NCI-H2029 treated with DMSO at 0.1 percent for 48 hours (cell line): ENCODE results near the gene ZNF189.

Source experiments
- DNase-seq: peaks from one replicate; lab custom pipeline; 2025; lab: John Stamatoyannopoulos, UW

ZNF189 gene

GRCh38 chr9:101419863-101420262 is 21.2 kb downstream of the ZNF189 start:
- no peak for DNase-seq

GRCh38 chr9:101421653-101422065 is 23.0 kb downstream of the ZNF189 start:
- no peak for DNase-seq

- no peak for DNase-seq
Measured at GRCh38 chr9:101427358-101427757, 28.7 kb downstream of the ZNF189 start.

- no peak for DNase-seq
Measured at GRCh38 chr9:101427957-101428655, 29.5 kb downstream of the ZNF189 start.

GRCh38 chr9:101428909-101429308 is 30.3 kb downstream of the ZNF189 start:
- no peak for DNase-seq

- no peak for DNase-seq
Measured at GRCh38 chr9:101429736-101430135, 31.1 kb downstream of the ZNF189 start.

GRCh38 chr9:101432171-101432570 is 33.5 kb downstream of the ZNF189 start:
- DNase-seq, result no peak

- no peak for DNase-seq
Measured at GRCh38 chr9:101432740-101433139, 34.1 kb downstream of the ZNF189 start.

GRCh38 chr9:101433229-101433628 is 34.6 kb downstream of the ZNF189 start:
- DNase-seq, result no peak

GRCh38 chr9:101434998-101435397 is 36.3 kb downstream of the ZNF189 start:
- no peak for DNase-seq

GRCh38 chr9:101435601-101436079 is 37.0 kb downstream of the ZNF189 start, which contains the start of gene ALDOB:
Gene ALDOB, minus strand, starts transcription at chr9:101435774. Its CDS starts 4,887 bp downstream, at chr9:101430887.
- DNase-seq, result no peak

GRCh38 chr9:101437806-101438232 is 39.2 kb downstream of the ZNF189 start:
- no peak for DNase-seq

- no peak for DNase-seq
Measured at GRCh38 chr9:101438523-101438922, 39.9 kb downstream of the ZNF189 start.

- DNase-seq, result no peak
Measured at GRCh38 chr9:101440714-101441230, 42.1 kb downstream of the ZNF189 start.

GRCh38 chr9:101442318-101442717 is 43.7 kb downstream of the ZNF189 start:
- DNase-seq, result no peak

GRCh38 chr9:101442736-101443135 is 44.1 kb downstream of the ZNF189 start:
- no peak for DNase-seq

- DNase-seq, result no peak
Measured at GRCh38 chr9:101443364-101443771, 44.7 kb downstream of the ZNF189 start.

- no peak for DNase-seq
Measured at GRCh38 chr9:101445353-101446029, 46.8 kb downstream of the ZNF189 start.

GRCh38 chr9:101446732-101447131 is 48.1 kb downstream of the ZNF189 start:
- no peak for DNase-seq

GRCh38 chr9:101448680-101449070 is 50.0 kb downstream of the ZNF189 start:
- DNase-seq, result no peak

GRCh38 chr9:101449071-101449721 is 50.5 kb downstream of the ZNF189 start:
- DNase-seq, result peak; percentile 40

- DNase-seq, result no peak
Measured at GRCh38 chr9:101450931-101451330, 52.3 kb downstream of the ZNF189 start.

- no peak for DNase-seq
Measured at GRCh38 chr9:101451498-101451897, 52.8 kb downstream of the ZNF189 start.
